ENCODE results near the gene C17orf113. TPM values are rescaled to one million over a fixed set of nuclear protein-coding genes. Genes with fewer than 3 reads are reported as not detected.

The C17orf113 gene
- total RNA-seq, 6 donors from 2014 or later = 1.1 to 5.2 (median 2.3) TPM

- Histone ChIP-seq H3K36me3 (no peaks in the 10 kb centered on the region), H3K27ac (no peak overlapping the region), H3K4me3 (peak overlapping the region in 3 of 4 donors; percentile 29 to 37 (median 33)), H3K4me1 (peaks cover 11 to 14% (median 12%) of the 10 kb centered on the region in 4 donors), H3K27me3 (peaks cover 0 to 19% (median 6%) of the 10 kb centered on the region in 4 donors), H3K9me3 (no peaks in the 10 kb centered on the region)
- ATAC-seq (ENCODE audit: low FRiP score in 2 of 2) (peak in 1 of 2 donors; percentile 16), DNase-seq (peak; percentile 34 to 89)
- TF ChIP-seq, protein P1, sequence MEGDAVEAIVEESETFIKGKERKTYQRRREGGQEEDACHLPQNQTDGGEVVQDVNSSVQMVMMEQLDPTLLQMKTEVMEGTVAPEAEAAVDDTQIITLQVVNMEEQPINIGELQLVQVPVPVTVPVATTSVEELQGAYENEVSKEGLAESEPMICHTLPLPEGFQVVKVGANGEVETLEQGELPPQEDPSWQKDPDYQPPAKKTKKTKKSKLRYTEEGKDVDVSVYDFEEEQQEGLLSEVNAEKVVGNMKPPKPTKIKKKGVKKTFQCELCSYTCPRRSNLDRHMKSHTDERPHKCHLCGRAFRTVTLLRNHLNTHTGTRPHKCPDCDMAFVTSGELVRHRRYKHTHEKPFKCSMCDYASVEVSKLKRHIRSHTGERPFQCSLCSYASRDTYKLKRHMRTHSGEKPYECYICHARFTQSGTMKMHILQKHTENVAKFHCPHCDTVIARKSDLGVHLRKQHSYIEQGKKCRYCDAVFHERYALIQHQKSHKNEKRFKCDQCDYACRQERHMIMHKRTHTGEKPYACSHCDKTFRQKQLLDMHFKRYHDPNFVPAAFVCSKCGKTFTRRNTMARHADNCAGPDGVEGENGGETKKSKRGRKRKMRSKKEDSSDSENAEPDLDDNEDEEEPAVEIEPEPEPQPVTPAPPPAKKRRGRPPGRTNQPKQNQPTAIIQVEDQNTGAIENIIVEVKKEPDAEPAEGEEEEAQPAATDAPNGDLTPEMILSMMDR (IDR thresholded peaks at IDR 0.05) = peak in 3 of 6 experiments; percentile 5 to 39 (median 24)
- TF ChIP-seq POLR2AphosphoS5 (IDR thresholded peaks at IDR 0.05) = no peak
- TF ChIP-seq EP300 (IDR thresholded peaks at IDR 0.05) = no peak
- WGBS, 2 donors = 17 to 30% methylated on average over 12 to 34 of the region's 67 CpGs
Observed at GRCh38 chr17:42072323-42073187, 22.2 kb upstream of the C17orf113 start.

GRCh38 chr17:42071810-42072209 is 21.4 kb upstream of the C17orf113 start:
- Histone ChIP-seq H3K27me3 (peaks cover 0 to 19% (median 6%) of the 10 kb centered on the region in 4 donors), H3K4me1 (peaks cover 11 to 14% (median 12%) of the 10 kb centered on the region in 4 donors), H3K36me3 (no peaks in the 10 kb centered on the region), H3K4me3 (peak overlapping the region in 1 of 4 donors; percentile 33), H3K9me3 (no peaks in the 10 kb centered on the region), H3K27ac (no peak overlapping the region)
- 9 to 14% methylated on average over 2 to 3 of the region's 3 CpGs for WGBS, 2 donors
- no peak for ATAC-seq (ENCODE audit: low FRiP score in 2 of 2)
- TF ChIP-seq, protein P1 (IDR thresholded peaks at IDR 0.05) = no peak
- no peak for TF ChIP-seq POLR2A (IDR thresholded peaks at IDR 0.05)
- no peak for TF ChIP-seq POLR2AphosphoS5 (IDR thresholded peaks at IDR 0.05)
- no peak for DNase-seq

GRCh38 chr17:42068979-42069378 is 18.6 kb upstream of the C17orf113 start:
- Histone ChIP-seq H3K4me1 (peaks cover 11 to 17% (median 13%) of the 10 kb centered on the region in 4 donors), H3K27ac (no peak overlapping the region), H3K9me3 (no peaks in the 10 kb centered on the region), H3K36me3 (no peaks in the 10 kb centered on the region), H3K4me3 (no peak overlapping the region), H3K27me3 (peaks cover 0 to 19% (median 6%) of the 10 kb centered on the region in 4 donors)
- ATAC-seq (ENCODE audit: low FRiP score in 2 of 2) (no peak), DNase-seq (no peak)
- WGBS, 2 donors = 80 to 83% methylated on average over 3 of the region's 3 CpGs
- TF ChIP-seq, protein P1 (IDR thresholded peaks at IDR 0.05) = no peak
- no peak for TF ChIP-seq POLR2AphosphoS5 (IDR thresholded peaks at IDR 0.05)
- no peak for TF ChIP-seq EP300 (IDR thresholded peaks at IDR 0.05)
- no peak for TF ChIP-seq POLR2A (IDR thresholded peaks at IDR 0.05)

DNA sequence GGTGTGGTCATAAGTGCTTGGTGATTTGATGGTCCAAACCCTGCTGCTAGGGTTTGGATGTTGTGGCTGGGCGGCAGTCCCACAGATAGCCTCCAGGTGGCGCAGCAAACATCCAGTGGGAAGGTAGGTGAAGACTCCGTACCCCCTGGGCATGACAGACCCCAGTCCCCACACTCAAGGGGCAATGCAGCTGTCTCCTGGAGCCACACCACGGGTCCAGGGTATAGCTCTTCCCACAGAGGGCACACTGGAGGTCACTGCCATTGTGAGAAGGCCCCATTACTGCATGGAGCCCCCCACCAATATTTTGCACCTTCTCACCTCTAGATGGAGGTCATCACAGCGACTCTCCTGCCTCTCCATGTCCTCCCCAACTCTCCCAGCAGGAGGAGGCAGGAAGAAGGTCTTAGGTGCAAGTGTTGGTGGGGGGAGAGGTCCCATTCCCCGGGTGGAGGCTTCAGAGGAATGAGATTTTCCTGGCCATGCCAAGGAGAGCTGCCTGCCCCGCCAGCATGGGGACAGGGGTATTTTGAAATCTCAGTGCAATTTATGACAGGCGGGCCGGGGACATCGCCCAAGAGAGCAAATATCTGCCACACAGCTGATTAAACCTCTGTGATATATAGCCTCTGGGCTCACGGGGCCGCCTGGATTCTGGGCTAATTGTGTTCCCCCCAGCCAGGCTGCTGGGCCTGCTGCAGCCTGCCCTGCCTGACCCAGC is 17.1 kb upstream of the C17orf113 start:
- 24 to 52% methylated on average over 8 to 10 of the region's 12 CpGs for WGBS, 2 donors

More for the DNA sequence above, 17.1 kb upstream of the C17orf113 start:
- DNase-seq (peak in 1 of 2 donors; percentile 57), ATAC-seq (ENCODE audit: low FRiP score in 2 of 2) (peak; percentile 38 to 73)
- Histone ChIP-seq H3K4me3 (no peak overlapping the region), H3K36me3 (no peaks in the 10 kb centered on the region), H3K9me3 (no peaks in the 10 kb centered on the region), H3K27me3 (peaks cover 0 to 15% (median 4%) of the 10 kb centered on the region in 4 donors), H3K27ac (no peak overlapping the region), H3K4me1 (peaks cover 7 to 16% (median 12%) of the 10 kb centered on the region in 4 donors)
- TF ChIP-seq POLR2A (IDR thresholded peaks at IDR 0.05) = no peak
- TF ChIP-seq, protein P1 (IDR thresholded peaks at IDR 0.05) = peak; percentile 87 to 97 (median 90)
- no peak for TF ChIP-seq POLR2AphosphoS5 (IDR thresholded peaks at IDR 0.05)
- no peak for TF ChIP-seq EP300 (IDR thresholded peaks at IDR 0.05)
